IMR-90 (cell line): ENCODE results near the gene SBF2. TPM values are rescaled to one million over a fixed set of nuclear protein-coding genes. Genes with fewer than 3 reads are reported as not detected.

Source experiments
- ATAC-seq: fragments of 200-7000 bp; cut with Tn5 transposase; 2 replicates; pipeline ENCODE4 v1.9.1; 2020; ENCODE audit warnings: low read depth, mild to moderate bottlenecking, moderate library complexity
- BruUV-seq: library from RNA; stranded (reverse); fragments of 400-500 nt; replicated peaks from 2 replicates; lab custom pipeline; 2021; lab: Mats Ljungman, UMichigan
- CTCF ChIA-PET: fragments of 300-600 bp; formaldehyde crosslinking; extraction: SDS; loops from one replicate; lab custom pipeline; 2021; ENCODE audit warnings: antibody characterized with exemption; lab: Yijun Ruan, JAX
- POLR2A ChIA-PET: fragments of 300-600 bp; sonication (Branson Sonifier 250); formaldehyde crosslinking; loops from one replicate; lab custom pipeline; 2022; ENCODE audit warnings: antibody characterized with exemption; ENCODE audit not compliant: unreplicated experiment; lab: Charles Lee
- DNase-seq: peaks from one replicate; pipeline ENCODE4 v3.0.0; 2013
- H2AFZ ChIP-seq: replicated peaks from 2 replicates; pipeline ENCODE3; 2013; ENCODE audit warnings: low read length, mild to moderate bottlenecking; ENCODE audit not compliant: poor library complexity
- H2AK5ac ChIP-seq: 2 replicates; pipeline ENCODE4 v1.6.1; 2013; ENCODE audit warnings: low read depth, low read length, inconsistent platforms
- H2AK9ac ChIP-seq: replicated peaks from 2 replicates; pipeline ENCODE3; 2013; ENCODE audit warnings: mild to moderate bottlenecking, low read depth, low read length, moderate library complexity; ENCODE audit not compliant: poor library complexity
- H2BK120ac ChIP-seq: 2 replicates; pipeline ENCODE4 v1.6.1; 2013; ENCODE audit warnings: low read depth, low read length, inconsistent platforms
- H2BK15ac ChIP-seq: 3 replicates; pipeline ENCODE4 v1.6.1; 2013; ENCODE audit warnings: low read depth, low read length, inconsistent platforms
- H2BK20ac ChIP-seq: 2 replicates; pipeline ENCODE4 v1.6.1; 2013; ENCODE audit warnings: low read depth, mild to moderate bottlenecking, inconsistent platforms, low read length, moderate library complexity
- H2BK5ac ChIP-seq: 2 replicates; pipeline ENCODE4 v1.6.1; 2013; ENCODE audit warnings: mild to moderate bottlenecking, low read depth, low read length, inconsistent platforms; ENCODE audit not compliant: poor library complexity, severe bottlenecking
- H3K14ac ChIP-seq: replicated peaks from 2 replicates; pipeline ENCODE4 v1.6.1; 2013; ENCODE audit warnings: low read depth, low read length, inconsistent platforms
- H3K18ac ChIP-seq: 2 replicates; pipeline ENCODE4 v1.6.1; 2013; ENCODE audit warnings: low read depth, low read length, control low read depth
- H3K23ac ChIP-seq: 2 replicates; pipeline ENCODE4 v1.6.1; 2013; ENCODE audit warnings: low read depth, low read length, inconsistent platforms
- H3K27ac ChIP-seq: 2 replicates; pipeline ENCODE4 v1.5.1; 2013; ENCODE audit warnings: mild to moderate bottlenecking, control low read depth, low read length; ENCODE audit not compliant: insufficient read depth
- H3K27me3 ChIP-seq: 2 replicates; pipeline ENCODE4 v1.6.1; 2013; ENCODE audit warnings: low read length; ENCODE audit not compliant: control insufficient read depth, insufficient read depth
- H3K36me3 ChIP-seq: 2 replicates; pipeline ENCODE4 v1.6.1; 2013; ENCODE audit warnings: low read length, mixed read lengths; ENCODE audit not compliant: control insufficient read depth, insufficient read depth
- H3K4ac ChIP-seq: 2 replicates; pipeline ENCODE4 v1.6.1; 2013; ENCODE audit warnings: low read depth, low read length, inconsistent platforms
- H3K4me1 ChIP-seq: 2 replicates; pipeline ENCODE4 v1.6.1; 2013; ENCODE audit warnings: low read length, mixed read lengths; ENCODE audit not compliant: control insufficient read depth, insufficient read depth
- H3K4me2 ChIP-seq: 2 replicates; pipeline ENCODE4 v1.6.1; 2013; ENCODE audit warnings: low read depth, mild to moderate bottlenecking, control low read depth, low read length, moderate library complexity
- H3K4me3 ChIP-seq: 2 replicates; pipeline ENCODE4 v1.5.1; 2013; ENCODE audit warnings: low read depth, mild to moderate bottlenecking, control low read depth, low read length, moderate library complexity; ENCODE audit not compliant: insufficient read depth
- H3K56ac ChIP-seq: 2 replicates; pipeline ENCODE4 v1.6.1; 2013; ENCODE audit warnings: low read length, inconsistent platforms; ENCODE audit not compliant: insufficient read depth; ENCODE audit errors: extremely low read depth
- H3K79me1 ChIP-seq, 2 experiments: 2 replicates each; pipeline ENCODE4 v1.6.1; 2013; ENCODE audit warnings: low read length in 2 of 2, inconsistent platforms in 1 of 2, low read depth in 1 of 2
- H3K9ac ChIP-seq: 2 replicates; pipeline ENCODE4 v1.6.1; 2013; ENCODE audit warnings: low read depth, low read length, control low read depth
- H3K9me1 ChIP-seq: 2 replicates; pipeline ENCODE4 v1.6.1; 2013; ENCODE audit warnings: low read length, inconsistent platforms; ENCODE audit not compliant: insufficient read depth
- H3K9me3 ChIP-seq: 2 replicates; pipeline ENCODE4 v1.6.1; 2013; ENCODE audit warnings: low read length; ENCODE audit not compliant: control insufficient read depth, insufficient read depth
- H4K20me1 ChIP-seq: 2 replicates; pipeline ENCODE4 v1.6.1; 2013; ENCODE audit warnings: low read length, inconsistent platforms; ENCODE audit not compliant: insufficient read depth
- H4K5ac ChIP-seq: 2 replicates; pipeline ENCODE4 v1.6.1; 2013; ENCODE audit warnings: mild to moderate bottlenecking, low read depth, low read length, control low read depth
- H4K8ac ChIP-seq, 2 experiments: 2 replicates each; pipeline ENCODE4 v1.6.1; 2013; ENCODE audit warnings: low read depth in 2 of 2, low read length in 2 of 2, control low read depth in 1 of 2, inconsistent platforms in 1 of 2
- H4K91ac ChIP-seq: 2 replicates; pipeline ENCODE4 v1.6.1; 2013; ENCODE audit warnings: low read depth, low read length, inconsistent platforms; ENCODE audit not compliant: insufficient read depth
- ELK1 ChIP-seq: fragments of 150-350 bp; IDR thresholded peaks from 2 replicates; pipeline ENCODE4 v1.6.1; 2016; ENCODE audit warnings: low read depth, mild to moderate bottlenecking, low read length, moderate library complexity, borderline replicate concordance
- NFE2L2 ChIP-seq: fragments of 150-350 bp; IDR thresholded peaks from 2 replicates; pipeline ENCODE4 v1.6.1; 2016; ENCODE audit warnings: low read depth, mild to moderate bottlenecking, low read length
- RCOR1 ChIP-seq: IDR thresholded peaks from 2 replicates; pipeline ENCODE4 v1.6.1; 2012; ENCODE audit warnings: mild to moderate bottlenecking, low read length, improper control_type of control experiment; ENCODE audit not compliant: insufficient replicate concordance
- WGBS, 2 experiments: methylation state at CpG; one replicate each; pipeline versions ENCODE4 v1.1.5 to v1.1.7; 2013; ENCODE audit warnings: missing lambda C conversion rate in 2 of 2; ENCODE audit not compliant: insufficient read length in 1 of 2; ENCODE audit errors: extremely low coverage in 2 of 2; 5-methylcytosine and 5-hydroxymethylcytosine counted together
- dilution Hi-C: fragments of 300-500 bp; cut with HindIII; formaldehyde crosslinking; loops from one replicate; pipeline ENCODE4 v1.14.3; 2018; ENCODE audit warnings: low sequenced_read_pairs; ENCODE audit not compliant: unreplicated experiment
- in situ Hi-C: fragments of 300-500 bp; cut with MboI; formaldehyde crosslinking; loops from 3 replicates; pipeline ENCODE4 v1.14.3; 2019; ENCODE audit warnings: low sequenced_read_pairs, inconsistent platforms, mixed read lengths
- intact Hi-C: fragments of 100-400 bp; cut with micrococcal nuclease; formaldehyde crosslinking; loops from 2 replicates; pipeline ENCODE4 v1.10.0; 2022
- polyA plus RNA-seq, 3 experiments: library from polyadenylated mRNA; depleted of rRNA; stranded (reverse); fragments of >200 nt; gene quantifications; 2 replicates each; pipeline ENCODE4 v1.2.3, GENCODE V29; 2012; ENCODE audit warnings: low replicate concordance in 1 of 3
- total RNA-seq: library from RNA; depleted of rRNA; stranded (reverse); fragments of >200 nt; gene quantifications from 2 replicates; pipeline ENCODE4 v1.2.3, GENCODE V29; 2012

The SBF2 gene
- total and polyA plus RNA-seq, 2 of the 4 experiments (the other 2 are of a cell fraction): 23.8 to 51.8 TPM

GRCh38 chr11:10326012-10326964, 32.3 kb upstream of the SBF2 start:
- ATAC-seq: peak; percentile 1
- DNase-seq: no peak
- peak overlapping the region; percentile 79 for H3K56ac ChIP-seq
- H2BK5ac ChIP-seq: peak overlapping the region; percentile 90
- CTCF ChIA-PET: interaction anchor here (0.7 to 1.0 kb wide), 2 partner anchors 40 to 80 kb away, joined by 3 read pairs; no protein-coding TSS in a partner anchor
- peak overlapping the region; percentile 97 for H2BK15ac ChIP-seq
- peak overlapping the region; percentile 25 for H3K23ac ChIP-seq
- dilution Hi-C loops: no loop called here
- H3K9ac ChIP-seq: peak overlapping the region; percentile 24
- H3K4me3 ChIP-seq: no peak overlapping the region
- peak overlapping the region; percentile 9 for H2AFZ ChIP-seq
- POLR2A ChIA-PET: interaction anchor here (0.7 to 0.9 kb wide), 2 partner anchors 16 to 18 kb away, joined by 3 read pairs; no protein-coding TSS in a partner anchor
- H3K4ac ChIP-seq: peak overlapping the region; percentile 78
- in situ Hi-C loops: no loop called here
- BruUV-seq: no TSS peak
- no peaks in the 10 kb centered on the region for H4K20me1 ChIP-seq
- no peaks in the 10 kb centered on the region for H3K27me3 ChIP-seq
- peak overlapping the region; percentile 17 to 71 for H4K8ac ChIP-seq
- H3K14ac ChIP-seq: peak overlapping the region; percentile 75
- H2AK9ac ChIP-seq: peak overlapping the region; percentile 51
- peak overlapping the region; percentile 81 for H3K18ac ChIP-seq
- intact Hi-C loops: loop anchor here (5.0 to 10.0 kb wide), 2 partner anchors 41 to 199 kb away; no protein-coding TSS in a partner anchor
- H2BK120ac ChIP-seq: peak overlapping the region; percentile 76
- H2AK5ac ChIP-seq: peak overlapping the region; percentile 87
- peak overlapping the region; percentile 42 for H3K4me2 ChIP-seq
- peak overlapping the region; percentile 79 for H4K91ac ChIP-seq
- H3K27ac ChIP-seq: peak overlapping the region; percentile 91
- peak overlapping the region; percentile 80 for H4K5ac ChIP-seq
- WGBS, 2 experiments: 71% methylated on average over 1 of the region's 2 CpGs; no CpG with 5 or more reads in 1 of the 2 experiments
- peak overlapping the region; percentile 70 for H2BK20ac ChIP-seq
- H3K36me3 ChIP-seq: no peaks in the 10 kb centered on the region
- H3K9me1 ChIP-seq: peaks cover 38% of the 10 kb centered on the region
- H3K79me1 ChIP-seq: peaks cover 0 to 14% of the 10 kb centered on the region in 2 experiments; a peak in 2 of 4 replicates
- no peaks in the 10 kb centered on the region for H3K9me3 ChIP-seq
- TF ChIP-seq NFE2L2 (no peak), ELK1 (no peak), RCOR1 (no peak)
- H3K4me1 ChIP-seq: peaks cover 52% of the 10 kb centered on the region
